IMR-90 (cell line): ENCODE measurements around the gene INAVA. TPM values are rescaled to one million over a fixed set of nuclear protein-coding genes. Genes with fewer than 3 reads are reported as not detected.

Experiments
- ATAC-seq: fragments of 200-7000 bp; cut with Tn5 transposase; 2 replicates; pipeline ENCODE4 v1.9.1; 2020; ENCODE audit warnings: low read depth, mild to moderate bottlenecking, moderate library complexity
- BruUV-seq: library from RNA; stranded (reverse); fragments of 400-500 nt; replicated peaks from 2 replicates; lab custom pipeline; 2021; lab: Mats Ljungman, UMichigan
- CTCF ChIA-PET: fragments of 300-600 bp; formaldehyde crosslinking; extraction: SDS; loops from one replicate; lab custom pipeline; 2021; ENCODE audit warnings: antibody characterized with exemption; lab: Yijun Ruan, JAX
- POLR2A ChIA-PET: fragments of 300-600 bp; sonication (Branson Sonifier 250); formaldehyde crosslinking; loops from one replicate; lab custom pipeline; 2022; ENCODE audit warnings: antibody characterized with exemption; ENCODE audit not compliant: unreplicated experiment; lab: Charles Lee
- DNase-seq: peaks from one replicate; pipeline ENCODE4 v3.0.0; 2013
- H2AFZ ChIP-seq: replicated peaks from 2 replicates; pipeline ENCODE3; 2013; ENCODE audit warnings: low read length, mild to moderate bottlenecking; ENCODE audit not compliant: poor library complexity
- H2AK5ac ChIP-seq: 2 replicates; pipeline ENCODE4 v1.6.1; 2013; ENCODE audit warnings: low read depth, low read length, inconsistent platforms
- H2AK9ac ChIP-seq: replicated peaks from 2 replicates; pipeline ENCODE3; 2013; ENCODE audit warnings: mild to moderate bottlenecking, low read depth, low read length, moderate library complexity; ENCODE audit not compliant: poor library complexity
- H2BK120ac ChIP-seq: 2 replicates; pipeline ENCODE4 v1.6.1; 2013; ENCODE audit warnings: low read depth, low read length, inconsistent platforms
- H2BK15ac ChIP-seq: 3 replicates; pipeline ENCODE4 v1.6.1; 2013; ENCODE audit warnings: low read depth, low read length, inconsistent platforms
- H2BK20ac ChIP-seq: 2 replicates; pipeline ENCODE4 v1.6.1; 2013; ENCODE audit warnings: low read depth, mild to moderate bottlenecking, inconsistent platforms, low read length, moderate library complexity
- H2BK5ac ChIP-seq: 2 replicates; pipeline ENCODE4 v1.6.1; 2013; ENCODE audit warnings: mild to moderate bottlenecking, low read depth, low read length, inconsistent platforms; ENCODE audit not compliant: poor library complexity, severe bottlenecking
- H3K14ac ChIP-seq: replicated peaks from 2 replicates; pipeline ENCODE4 v1.6.1; 2013; ENCODE audit warnings: low read depth, low read length, inconsistent platforms
- H3K18ac ChIP-seq: 2 replicates; pipeline ENCODE4 v1.6.1; 2013; ENCODE audit warnings: low read depth, low read length, control low read depth
- H3K23ac ChIP-seq: 2 replicates; pipeline ENCODE4 v1.6.1; 2013; ENCODE audit warnings: low read depth, low read length, inconsistent platforms
- H3K27ac ChIP-seq: 2 replicates; pipeline ENCODE4 v1.5.1; 2013; ENCODE audit warnings: mild to moderate bottlenecking, control low read depth, low read length; ENCODE audit not compliant: insufficient read depth
- H3K27me3 ChIP-seq: 2 replicates; pipeline ENCODE4 v1.6.1; 2013; ENCODE audit warnings: low read length; ENCODE audit not compliant: control insufficient read depth, insufficient read depth
- H3K36me3 ChIP-seq: 2 replicates; pipeline ENCODE4 v1.6.1; 2013; ENCODE audit warnings: low read length, mixed read lengths; ENCODE audit not compliant: control insufficient read depth, insufficient read depth
- H3K4ac ChIP-seq: 2 replicates; pipeline ENCODE4 v1.6.1; 2013; ENCODE audit warnings: low read depth, low read length, inconsistent platforms
- H3K4me1 ChIP-seq: 2 replicates; pipeline ENCODE4 v1.6.1; 2013; ENCODE audit warnings: low read length, mixed read lengths; ENCODE audit not compliant: control insufficient read depth, insufficient read depth
- H3K4me2 ChIP-seq: 2 replicates; pipeline ENCODE4 v1.6.1; 2013; ENCODE audit warnings: low read depth, mild to moderate bottlenecking, control low read depth, low read length, moderate library complexity
- H3K4me3 ChIP-seq: 2 replicates; pipeline ENCODE4 v1.5.1; 2013; ENCODE audit warnings: low read depth, mild to moderate bottlenecking, control low read depth, low read length, moderate library complexity; ENCODE audit not compliant: insufficient read depth
- H3K56ac ChIP-seq: 2 replicates; pipeline ENCODE4 v1.6.1; 2013; ENCODE audit warnings: low read length, inconsistent platforms; ENCODE audit not compliant: insufficient read depth; ENCODE audit errors: extremely low read depth
- H3K79me1 ChIP-seq, 2 experiments: 2 replicates each; pipeline ENCODE4 v1.6.1; 2013; ENCODE audit warnings: low read length in 2 of 2, inconsistent platforms in 1 of 2, low read depth in 1 of 2
- H3K9ac ChIP-seq: 2 replicates; pipeline ENCODE4 v1.6.1; 2013; ENCODE audit warnings: low read depth, low read length, control low read depth
- H3K9me1 ChIP-seq: 2 replicates; pipeline ENCODE4 v1.6.1; 2013; ENCODE audit warnings: low read length, inconsistent platforms; ENCODE audit not compliant: insufficient read depth
- H3K9me3 ChIP-seq: 2 replicates; pipeline ENCODE4 v1.6.1; 2013; ENCODE audit warnings: low read length; ENCODE audit not compliant: control insufficient read depth, insufficient read depth
- H4K20me1 ChIP-seq: 2 replicates; pipeline ENCODE4 v1.6.1; 2013; ENCODE audit warnings: low read length, inconsistent platforms; ENCODE audit not compliant: insufficient read depth
- H4K5ac ChIP-seq: 2 replicates; pipeline ENCODE4 v1.6.1; 2013; ENCODE audit warnings: mild to moderate bottlenecking, low read depth, low read length, control low read depth
- H4K8ac ChIP-seq, 2 experiments: 2 replicates each; pipeline ENCODE4 v1.6.1; 2013; ENCODE audit warnings: low read depth in 2 of 2, low read length in 2 of 2, control low read depth in 1 of 2, inconsistent platforms in 1 of 2
- H4K91ac ChIP-seq: 2 replicates; pipeline ENCODE4 v1.6.1; 2013; ENCODE audit warnings: low read depth, low read length, inconsistent platforms; ENCODE audit not compliant: insufficient read depth
- CEBPB ChIP-seq: IDR thresholded peaks from 2 replicates; pipeline ENCODE4 v1.6.1; 2012; ENCODE audit warnings: low read depth, low read length, improper control_type of control experiment
- FOS ChIP-seq: fragments of 150-350 bp; IDR thresholded peaks from 2 replicates; pipeline ENCODE4 v1.6.1; 2016; ENCODE audit warnings: low read depth, low read length
- RCOR1 ChIP-seq: IDR thresholded peaks from 2 replicates; pipeline ENCODE4 v1.6.1; 2012; ENCODE audit warnings: mild to moderate bottlenecking, low read length, improper control_type of control experiment; ENCODE audit not compliant: insufficient replicate concordance
- SMC3 ChIP-seq: fragments of 150-350 bp; IDR thresholded peaks from 2 replicates; pipeline ENCODE4 v1.6.1; 2016; ENCODE audit warnings: low read depth, mild to moderate bottlenecking, antibody characterized with exemption, low read length, moderate library complexity
- USF2 ChIP-seq: fragments of 150-350 bp; IDR thresholded peaks from 2 replicates; pipeline ENCODE4 v1.6.1; 2017; ENCODE audit warnings: mild to moderate bottlenecking, antibody characterized with exemption, low read length, low read depth
- WGBS, 2 experiments: methylation state at CpG; one replicate each; pipeline versions ENCODE4 v1.1.5 to v1.1.7; 2013; ENCODE audit warnings: missing lambda C conversion rate in 2 of 2; ENCODE audit not compliant: insufficient read length in 1 of 2; ENCODE audit errors: extremely low coverage in 2 of 2; 5-methylcytosine and 5-hydroxymethylcytosine counted together
- dilution Hi-C: fragments of 300-500 bp; cut with HindIII; formaldehyde crosslinking; loops from one replicate; pipeline ENCODE4 v1.14.3; 2018; ENCODE audit warnings: low sequenced_read_pairs; ENCODE audit not compliant: unreplicated experiment
- in situ Hi-C: fragments of 300-500 bp; cut with MboI; formaldehyde crosslinking; loops from 3 replicates; pipeline ENCODE4 v1.14.3; 2019; ENCODE audit warnings: low sequenced_read_pairs, inconsistent platforms, mixed read lengths
- intact Hi-C: fragments of 100-400 bp; cut with micrococcal nuclease; formaldehyde crosslinking; loops from 2 replicates; pipeline ENCODE4 v1.10.0; 2022
- polyA plus RNA-seq, 3 experiments: library from polyadenylated mRNA; depleted of rRNA; stranded (reverse); fragments of >200 nt; gene quantifications; 2 replicates each; pipeline ENCODE4 v1.2.3, GENCODE V29; 2012; ENCODE audit warnings: low replicate concordance in 1 of 3
- total RNA-seq: library from RNA; depleted of rRNA; stranded (reverse); fragments of >200 nt; gene quantifications from 2 replicates; pipeline ENCODE4 v1.2.3, GENCODE V29; 2012

The INAVA gene
- total and polyA plus RNA-seq, 2 of the 4 experiments (the other 2 are of a cell fraction) = under 0.01 to 0.07 TPM

- dilution Hi-C loops = no loop called here
- POLR2A ChIA-PET = no interaction called here
- WGBS, 2 experiments = 50% methylated on average over 3 of the region's 9 CpGs; no CpG with 5 or more reads in 1 of the 2 experiments
Observed at GRCh38 chr1:200921571-200922110, 26.9 kb downstream of the INAVA start.

More at GRCh38 chr1:200921571-200922110, 26.9 kb downstream of the INAVA start:
- Histone ChIP-seq H2BK120ac (no peak overlapping the region), H3K9me3 (no peaks in the 10 kb centered on the region), H3K36me3 (no peaks in the 10 kb centered on the region), H2BK5ac (no peak overlapping the region), H3K18ac (no peak overlapping the region), H2BK15ac (no peak overlapping the region), H3K9me1 (no peaks in the 10 kb centered on the region), H3K4ac (no peak overlapping the region), H2AK9ac (no peak overlapping the region), H2AK5ac (no peak overlapping the region), H3K4me3 (no peak overlapping the region), H3K14ac (no peak overlapping the region), H3K9ac (no peak overlapping the region), H4K5ac (no peak overlapping the region), H3K4me2 (no peak overlapping the region), H4K91ac (no peak overlapping the region), H3K27me3 (peaks cover 26% of the 10 kb centered on the region), H4K8ac (no peak overlapping the region), H3K79me1 (no peaks in the 10 kb centered on the region), H2BK20ac (no peak overlapping the region), H3K56ac (no peak overlapping the region), H2AFZ (no peak overlapping the region), H3K27ac (no peak overlapping the region), H4K20me1 (no peaks in the 10 kb centered on the region), H3K23ac (no peak overlapping the region), H3K4me1 (no peaks in the 10 kb centered on the region)
- intact Hi-C loops = no loop called here
- no peak for DNase-seq
- ATAC-seq = no peak
- BruUV-seq = no TSS peak
- CTCF ChIA-PET = interaction anchor here (0.5 kb wide), 1 partner anchor 18 kb away, joined by 6 read pairs; no protein-coding TSS in a partner anchor
- in situ Hi-C loops = no loop called here
- TF ChIP-seq USF2 (no peak), SMC3 (no peak), RCOR1 (no peak), FOS (no peak), CEBPB (no peak)
